ENCODE data around the gene BLACAT1. TPM values are rescaled to one million over a fixed set of nuclear protein-coding genes. Genes with fewer than 3 reads are reported as not detected.
"Not testable (repeated sequence)": the region's sequence is repeated elsewhere in the genome, so short reads cannot be mapped to it uniquely, and the experiment has no call there.

The BLACAT1 gene
- polyA plus RNA-seq, 4 donors, result 1.6 to 4.1 (median 2.4) TPM

DNA sequence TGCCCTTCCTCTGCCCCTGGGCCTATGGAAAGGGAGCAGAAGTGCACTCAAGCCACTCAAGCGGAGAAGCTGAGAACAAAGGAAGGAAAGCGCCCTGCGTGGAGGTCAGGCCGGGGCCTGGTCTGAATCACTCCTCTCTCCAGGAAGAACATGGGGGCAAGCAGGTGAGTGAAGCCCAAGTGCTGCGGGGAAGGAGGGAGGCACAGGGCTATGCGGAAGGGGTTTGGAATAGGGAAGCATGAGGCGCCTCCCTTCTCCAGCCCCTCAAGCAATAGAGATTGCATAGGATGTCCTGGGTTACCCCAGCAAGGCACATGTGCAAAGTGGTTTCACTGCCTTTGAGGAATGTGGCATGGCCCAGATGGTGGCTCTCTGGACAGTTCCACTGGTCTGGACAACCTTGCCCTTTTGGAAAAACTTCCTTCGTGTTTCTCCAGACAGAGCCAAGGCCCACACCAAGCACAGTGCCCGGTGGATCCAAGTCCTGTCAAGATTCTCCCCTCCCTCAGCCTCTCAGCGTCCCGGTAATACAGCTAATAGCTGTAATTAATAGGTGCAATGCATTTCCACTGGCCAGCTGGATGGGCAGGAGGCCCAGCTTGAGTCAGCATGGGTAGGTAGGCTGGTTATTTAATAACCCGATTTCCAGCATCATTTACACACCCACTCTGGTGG is 13.7 kb downstream of the BLACAT1 start:
- DNase-seq (ENCODE audit: low read depth in 4 of 4, low spot score in 2 of 4), result no peak

DNA sequence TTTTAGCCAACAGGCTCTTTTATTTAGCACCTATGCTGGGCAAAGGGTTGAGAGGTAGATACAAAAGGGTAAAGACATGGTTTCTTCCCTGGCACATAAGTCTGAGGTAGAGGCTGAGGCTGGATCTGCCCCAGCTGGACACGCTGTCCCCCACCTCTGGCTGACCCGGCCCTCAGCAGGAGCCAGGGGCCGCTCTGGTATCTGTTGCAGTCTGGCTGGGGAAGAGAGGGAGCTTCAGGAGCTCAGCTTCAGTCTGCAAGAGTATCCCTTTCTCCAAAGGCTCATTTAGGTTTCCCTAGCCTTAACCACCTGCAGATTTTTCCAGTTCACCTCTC is 14.2 kb downstream of the BLACAT1 start:
- no peak for DNase-seq (ENCODE audit: low read depth in 4 of 4, low spot score in 2 of 4)

DNA sequence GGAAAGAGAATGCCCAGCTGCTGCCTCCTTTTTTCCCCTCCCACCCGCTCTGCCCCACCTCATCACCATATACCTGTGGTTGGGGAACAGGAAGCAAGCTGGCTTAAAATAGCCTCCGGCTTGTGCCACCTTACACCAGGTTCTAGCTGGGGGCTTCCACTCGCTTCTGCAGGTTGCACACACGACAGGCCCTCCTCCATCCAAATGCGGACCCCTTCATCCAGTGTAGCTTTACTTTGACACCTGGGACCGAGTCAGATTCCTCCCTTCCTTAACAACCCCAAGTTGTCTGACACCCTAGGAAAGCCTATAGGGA is 14.6 kb downstream of the BLACAT1 start:
- no peak for DNase-seq (ENCODE audit: low read depth in 4 of 4, low spot score in 2 of 4)

DNA sequence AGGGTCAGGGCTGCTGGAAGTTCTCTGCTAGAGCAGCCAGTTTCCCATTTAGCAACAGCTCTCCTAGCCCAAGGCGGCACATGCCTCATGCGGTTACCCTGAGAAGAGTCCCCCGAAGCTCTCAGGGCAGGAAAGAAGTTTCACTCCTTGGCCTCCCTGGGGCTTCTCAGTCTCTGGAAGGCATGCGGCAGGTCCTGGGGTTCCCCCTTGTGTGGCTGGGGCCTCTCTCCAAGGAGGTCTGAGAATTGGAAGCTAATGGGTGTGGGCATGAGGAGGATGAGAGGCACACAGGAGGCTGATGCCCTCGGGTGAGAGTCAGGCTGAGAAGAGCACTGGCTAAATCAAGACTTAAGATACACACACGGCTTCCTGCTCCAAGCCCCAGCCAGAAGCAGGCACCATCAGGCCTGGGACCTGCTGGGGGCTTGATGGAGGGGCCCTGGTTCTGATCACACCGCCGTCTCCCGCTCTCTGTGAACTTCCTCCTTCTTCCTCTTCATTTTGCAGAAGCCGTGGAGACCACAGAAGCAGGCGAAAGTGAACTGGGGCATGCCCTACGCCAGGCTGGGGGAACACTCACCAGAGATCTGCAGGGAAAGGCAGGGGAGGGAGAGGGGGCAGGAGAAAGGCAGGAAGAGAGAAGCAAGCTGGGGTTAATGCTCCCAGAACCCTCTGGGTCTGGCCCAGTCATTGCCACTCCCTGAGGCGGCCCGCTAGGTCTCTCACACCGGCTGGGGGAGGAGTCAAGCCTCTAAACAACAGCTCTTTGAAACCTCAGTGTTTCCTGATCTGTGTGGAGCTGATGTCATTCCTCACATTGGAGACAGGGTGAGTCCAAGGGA is 15.1 kb downstream of the BLACAT1 start:
- no peak for DNase-seq (ENCODE audit: low read depth in 4 of 4, low spot score in 2 of 4)

DNA sequence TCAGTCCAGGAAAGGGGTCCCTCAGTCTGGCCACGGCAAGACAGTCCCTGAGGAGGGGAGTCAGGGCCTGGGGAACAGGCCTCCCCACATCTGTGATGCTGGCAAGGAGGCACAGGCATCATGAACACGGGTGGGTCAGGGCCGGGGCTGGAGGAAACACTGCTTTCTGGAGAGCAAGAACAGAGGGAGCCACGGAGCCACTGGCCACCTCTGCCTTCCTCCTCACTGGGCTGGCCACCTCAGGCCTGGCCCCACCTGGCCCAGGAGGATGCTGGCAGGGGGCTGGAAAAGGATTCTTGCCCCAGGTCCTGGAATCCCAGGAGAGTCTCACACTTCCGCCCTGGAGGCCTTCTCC is 15.7 kb downstream of the BLACAT1 start:
- DNase-seq (ENCODE audit: low read depth in 4 of 4, low spot score in 2 of 4), result no peak

DNA sequence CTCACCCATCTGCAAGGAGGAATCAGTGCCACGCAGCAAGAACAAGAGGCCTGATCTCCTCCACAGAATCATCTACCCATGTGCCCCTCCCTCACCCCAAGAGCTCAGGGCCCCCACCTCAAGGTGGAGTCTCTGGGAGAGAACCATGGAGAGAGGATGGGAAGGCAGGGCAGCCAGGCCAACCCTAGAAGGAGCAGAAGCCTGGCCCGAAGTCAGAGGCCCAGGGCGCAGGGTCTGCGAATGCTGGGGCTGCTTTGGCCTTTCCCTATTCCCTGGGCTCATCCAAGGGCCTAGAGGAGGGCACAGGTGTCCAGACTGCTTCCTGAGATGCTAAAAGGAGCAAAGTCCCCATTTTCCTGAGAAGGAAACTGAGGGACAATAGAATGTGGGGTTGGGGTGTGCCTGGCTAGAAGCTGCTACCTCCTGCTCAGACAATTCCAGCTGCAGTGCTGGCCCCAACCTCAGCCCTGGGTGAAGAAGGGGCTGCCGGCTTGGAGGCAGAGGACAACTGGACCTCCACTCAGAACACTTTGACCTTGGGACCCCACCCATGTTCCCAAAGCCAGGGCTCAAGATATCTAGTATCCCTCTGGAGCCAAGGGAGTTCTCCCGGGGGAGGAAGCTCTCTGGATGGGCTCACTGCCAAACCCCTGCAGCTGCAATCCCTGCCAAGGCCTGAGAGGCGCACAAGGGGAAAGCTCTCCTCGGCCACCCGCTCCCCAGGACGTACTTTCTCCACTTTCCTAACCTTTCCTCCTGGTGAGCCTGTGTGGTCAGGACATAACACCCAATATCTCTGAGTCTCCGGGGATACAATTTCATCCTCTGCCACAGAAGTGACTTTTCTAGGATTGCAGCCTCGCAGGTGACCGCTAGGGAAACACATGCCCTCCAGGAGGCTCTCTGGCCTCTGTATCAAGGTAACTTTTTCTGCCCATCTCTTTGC is 17.4 kb downstream of the BLACAT1 start:
- no peak for DNase-seq (ENCODE audit: low read depth in 4 of 4, low spot score in 2 of 4)

DNA sequence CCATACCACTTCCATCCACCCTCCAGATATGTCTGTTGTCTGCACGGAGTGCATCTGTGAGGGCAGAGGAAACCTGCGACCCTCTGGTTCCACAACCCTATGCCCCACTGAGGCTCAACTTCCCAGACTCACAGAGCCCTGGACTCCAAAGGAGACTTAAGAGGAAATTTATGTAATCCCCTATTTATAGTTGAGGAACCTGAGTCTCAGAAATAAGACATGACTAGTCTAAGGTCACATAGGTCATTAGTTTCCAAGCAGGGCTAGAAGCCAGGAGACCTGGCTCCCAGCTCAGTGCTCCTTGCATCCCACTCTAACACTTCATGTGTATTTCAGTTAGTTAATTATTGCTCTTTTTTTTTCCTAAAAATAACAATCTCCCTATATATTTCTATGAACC is 18.3 kb downstream of the BLACAT1 start:
- DNase-seq (ENCODE audit: low read depth in 4 of 4, low spot score in 2 of 4), result no peak

DNA sequence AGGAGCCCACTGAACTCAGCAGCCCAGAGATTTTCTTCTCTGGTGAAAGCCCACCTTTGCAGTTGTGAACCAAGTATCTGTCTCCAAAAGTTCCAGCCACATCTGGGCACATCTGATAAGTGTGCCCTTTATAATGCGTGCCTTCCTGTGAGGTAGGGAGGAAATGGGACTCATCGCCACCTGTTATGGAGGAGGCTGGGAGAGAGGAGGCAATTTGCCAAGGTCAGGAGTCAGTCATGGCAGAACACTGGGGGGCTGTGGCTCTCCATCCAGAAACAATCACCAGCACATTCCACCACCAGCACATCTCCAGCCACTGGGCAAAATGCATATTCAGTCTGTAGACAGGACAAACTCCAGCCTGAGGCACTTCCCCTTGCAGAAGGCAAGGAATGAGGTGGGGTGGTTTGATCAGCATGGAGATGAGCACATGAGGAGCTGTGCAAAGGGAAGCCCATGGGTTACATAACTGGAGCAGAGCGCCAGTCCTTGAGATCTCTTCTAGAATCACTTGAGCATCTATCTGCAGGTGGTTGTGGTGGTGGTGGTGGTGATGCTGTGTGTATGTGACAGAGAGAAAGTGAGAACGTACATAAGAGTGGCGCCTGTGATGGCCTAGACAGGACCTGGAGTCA is 19.0 kb downstream of the BLACAT1 start:
- DNase-seq (ENCODE audit: low read depth in 4 of 4, low spot score in 2 of 4), result no peak

DNA sequence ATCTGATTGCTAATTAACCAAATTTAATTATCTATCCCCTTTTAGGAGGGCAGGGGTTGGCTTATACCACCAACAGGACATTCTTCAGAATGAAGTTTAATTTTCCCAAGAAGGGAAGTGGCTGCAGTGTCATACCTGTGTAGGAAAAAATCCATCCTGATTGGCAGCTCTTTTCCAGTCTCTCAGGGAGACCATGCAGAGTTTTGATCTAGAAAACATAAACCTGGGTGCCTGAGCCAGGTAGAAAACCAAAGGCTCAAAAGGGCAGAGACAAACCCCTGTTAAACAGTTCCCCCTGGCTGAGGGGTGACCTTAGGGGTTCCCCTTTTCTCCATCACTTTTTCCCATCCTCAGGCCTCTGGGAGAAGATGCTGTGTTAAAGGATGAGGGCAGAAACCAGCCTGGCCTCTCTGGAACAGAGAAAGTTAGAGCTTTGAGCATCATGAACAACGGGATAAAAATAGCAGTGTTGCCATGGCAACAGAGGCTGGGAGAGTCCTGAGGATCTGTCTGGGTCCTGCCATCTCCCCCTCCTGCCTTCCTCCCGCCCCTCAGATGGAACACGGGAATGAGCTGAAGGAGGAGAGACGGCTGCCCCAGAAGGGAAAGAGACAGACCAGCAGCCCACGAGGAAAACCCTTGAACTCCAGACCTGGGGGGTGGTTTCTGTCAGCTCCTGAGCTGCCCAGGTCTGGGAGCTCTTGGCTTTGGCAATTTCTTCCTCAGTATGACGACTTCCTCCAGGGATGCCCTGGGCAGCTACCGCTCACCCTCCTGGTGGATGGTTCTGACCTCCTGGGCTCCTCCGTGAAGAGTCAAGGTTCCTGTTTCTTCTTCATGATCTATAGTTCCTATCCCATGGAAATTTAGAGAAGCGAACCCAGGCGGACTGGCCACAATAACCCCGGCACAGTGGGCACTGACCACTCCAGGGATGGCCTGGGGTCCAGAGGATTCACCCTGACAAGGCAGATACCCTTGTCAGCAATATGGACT is 20.0 kb downstream of the BLACAT1 start:
- no peak for DNase-seq (ENCODE audit: low read depth in 4 of 4, low spot score in 2 of 4)

DNA sequence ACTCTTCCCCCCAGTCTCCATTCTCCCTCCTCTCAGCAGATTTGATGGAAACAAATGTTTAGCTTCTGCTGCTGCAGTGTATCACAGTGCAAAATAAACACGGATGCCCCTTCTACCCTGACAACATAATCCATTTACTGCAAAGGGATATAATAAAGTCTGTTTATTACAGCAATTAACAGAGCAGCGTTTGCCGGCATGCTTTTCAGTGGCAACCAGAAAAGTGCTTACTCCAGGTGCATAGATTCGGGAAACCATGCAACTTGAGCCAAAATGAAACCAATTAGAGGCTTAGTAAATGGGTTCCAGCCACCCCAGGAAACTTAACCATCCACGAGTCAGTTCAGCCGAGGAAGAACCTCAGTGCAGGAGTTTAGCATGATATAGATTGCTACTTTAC is 21.1 kb downstream of the BLACAT1 start:
- no peak for DNase-seq (ENCODE audit: low read depth in 4 of 4, low spot score in 2 of 4)

DNA sequence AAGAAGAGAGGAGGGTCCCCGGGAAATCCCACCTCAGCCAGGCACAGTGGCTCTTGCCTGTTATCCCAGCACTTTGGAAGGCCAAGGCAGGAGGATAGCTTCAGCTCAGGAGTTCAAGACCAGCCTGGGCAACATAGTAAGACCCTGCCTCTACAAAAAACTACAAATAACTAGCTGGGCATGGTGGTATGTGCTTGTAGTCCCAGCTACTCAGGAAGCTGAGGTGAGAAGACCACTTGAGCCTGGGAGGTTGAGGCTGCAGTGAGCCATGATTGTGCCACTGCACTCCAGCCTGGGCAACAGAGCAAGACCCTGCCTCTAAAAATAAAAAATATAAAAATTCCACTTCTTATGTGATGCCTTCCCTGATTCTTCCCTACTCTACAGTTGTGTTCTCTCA is 23.2 kb downstream of the BLACAT1 start:
- not testable (repeated sequence) for DNase-seq (ENCODE audit: low read depth in 4 of 4, low spot score in 2 of 4)

DNA sequence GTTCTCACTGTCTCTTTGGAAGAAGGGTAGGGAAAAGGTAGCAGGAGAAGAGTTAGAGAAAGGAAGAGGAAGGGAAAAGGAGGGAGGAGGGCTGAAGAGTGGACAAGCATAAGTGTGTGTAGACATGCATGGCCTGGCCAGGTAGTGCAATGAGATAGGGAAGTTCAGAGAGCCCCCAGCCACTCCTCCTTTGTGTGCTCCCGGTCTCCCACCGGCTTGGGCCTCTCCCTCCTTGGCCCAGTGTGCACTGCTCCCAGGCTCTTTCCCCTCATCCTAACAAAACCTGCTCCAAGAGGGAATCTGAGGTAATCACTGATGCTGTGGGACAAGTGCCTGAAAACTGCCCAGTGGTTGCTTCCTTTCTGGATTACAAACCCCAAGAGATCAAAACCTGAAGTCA is 23.7 kb downstream of the BLACAT1 start:
- DNase-seq (ENCODE audit: low read depth in 4 of 4, low spot score in 2 of 4), result no peak

DNA sequence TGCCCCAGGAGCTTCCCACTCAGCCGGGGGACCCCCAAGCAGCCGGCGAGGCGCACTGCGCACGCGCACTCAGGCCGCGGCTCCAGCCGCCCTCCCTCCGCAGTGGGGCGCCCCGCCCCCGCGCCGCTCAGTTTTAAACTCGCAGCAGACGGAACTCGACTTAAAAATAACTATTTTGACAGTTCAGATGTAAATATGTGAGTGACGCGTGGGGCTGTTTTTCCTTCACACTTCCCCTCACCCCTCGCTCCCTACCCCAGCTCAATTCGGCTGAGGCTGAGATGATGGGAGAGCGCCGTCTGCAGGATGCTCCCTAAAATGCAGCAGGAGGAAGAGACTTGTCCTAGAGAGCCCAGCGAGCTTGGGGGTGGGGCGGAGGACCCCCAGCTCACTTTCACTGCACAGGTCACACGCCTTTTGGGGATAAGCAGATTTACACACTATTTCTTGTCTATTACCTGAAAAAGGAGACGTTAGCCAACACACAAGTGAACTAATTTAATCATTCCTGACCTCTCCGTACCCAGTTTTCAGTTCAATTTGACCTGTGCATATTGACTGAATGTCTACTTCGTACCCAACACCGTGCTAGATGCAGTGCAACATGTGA is 25.0 kb downstream of the BLACAT1 start:
- DNase-seq (ENCODE audit: low read depth in 4 of 4, low spot score in 2 of 4), result no peak

DNA sequence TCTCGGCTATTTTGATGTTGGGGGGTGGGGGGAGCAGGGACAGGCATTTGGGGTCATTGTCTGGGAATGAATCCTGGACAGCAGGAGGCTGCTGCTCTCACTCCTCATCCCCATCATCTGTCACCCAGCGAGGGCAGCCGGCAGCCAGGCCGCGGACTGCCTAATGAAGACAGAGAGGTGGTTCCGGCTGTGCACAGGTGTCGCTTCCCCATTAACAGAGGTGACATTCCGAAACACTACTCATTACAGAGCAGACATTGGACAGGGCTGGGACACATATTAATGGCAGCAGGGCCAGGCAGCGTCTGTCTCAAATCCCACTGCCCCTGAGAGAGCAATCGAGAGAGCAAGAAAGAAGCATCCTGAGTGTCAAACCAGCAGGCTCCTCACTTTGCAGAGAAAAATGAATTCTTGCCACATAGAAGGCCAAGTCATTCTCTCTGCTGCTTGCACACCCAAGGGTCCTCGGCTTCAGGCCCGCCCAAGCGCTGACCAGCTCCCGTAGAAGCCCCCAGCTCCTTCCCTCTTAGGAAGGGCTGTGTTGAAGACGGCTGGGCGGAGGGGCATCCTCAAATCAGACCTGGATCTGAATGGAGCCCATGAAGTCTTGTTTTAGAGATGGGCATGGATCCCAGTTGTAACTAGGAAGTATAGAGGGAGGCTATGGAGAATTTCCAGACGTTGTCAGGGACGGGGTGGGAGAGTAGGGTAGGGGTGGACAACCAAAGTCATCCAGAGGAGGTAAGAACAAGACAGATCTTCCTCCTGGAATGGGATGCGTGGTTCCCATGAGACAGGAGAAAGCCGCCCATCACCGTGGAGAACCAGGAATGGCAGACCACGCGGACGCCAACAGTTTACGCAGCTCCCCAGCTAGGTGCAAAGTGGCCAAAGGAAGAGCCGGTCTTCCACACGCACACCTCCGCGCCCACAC is 25.8 kb downstream of the BLACAT1 start:
- DNase-seq (ENCODE audit: low read depth in 4 of 4, low spot score in 2 of 4), result no peak

DNA sequence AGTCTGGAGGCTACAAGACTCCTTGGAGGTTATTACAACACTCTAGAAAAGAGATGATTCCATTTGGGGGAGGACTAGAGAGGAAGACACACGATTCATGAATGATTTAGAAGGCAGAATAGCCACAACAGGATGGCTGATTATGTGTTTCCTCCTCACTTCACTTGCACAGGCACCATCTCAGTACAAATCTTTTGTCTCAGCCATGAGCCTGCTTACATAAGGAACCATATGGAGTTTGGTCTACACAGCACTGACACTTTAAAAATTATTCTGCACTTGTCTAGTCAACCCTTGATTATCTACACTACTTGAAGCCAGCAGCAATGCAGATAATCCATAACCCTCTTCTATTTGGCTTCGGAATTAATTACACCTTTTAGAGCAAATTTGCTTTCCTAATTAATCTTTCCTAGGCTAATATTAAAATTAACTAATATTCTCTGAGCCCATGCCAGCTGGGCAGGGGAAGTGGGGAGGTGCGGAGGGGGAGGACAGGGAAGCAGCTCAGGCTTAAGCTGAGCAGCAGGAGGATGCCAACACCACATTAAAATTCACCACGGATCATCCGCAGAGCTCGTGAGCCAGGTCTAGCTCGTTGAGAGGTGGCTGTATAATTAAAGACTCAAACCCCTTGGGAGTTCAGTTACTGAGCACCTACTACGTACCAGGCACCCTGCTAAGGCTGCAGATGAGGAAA is 30.8 kb downstream of the BLACAT1 start:
- no peak for DNase-seq (ENCODE audit: low read depth in 4 of 4, low spot score in 2 of 4)

DNA sequence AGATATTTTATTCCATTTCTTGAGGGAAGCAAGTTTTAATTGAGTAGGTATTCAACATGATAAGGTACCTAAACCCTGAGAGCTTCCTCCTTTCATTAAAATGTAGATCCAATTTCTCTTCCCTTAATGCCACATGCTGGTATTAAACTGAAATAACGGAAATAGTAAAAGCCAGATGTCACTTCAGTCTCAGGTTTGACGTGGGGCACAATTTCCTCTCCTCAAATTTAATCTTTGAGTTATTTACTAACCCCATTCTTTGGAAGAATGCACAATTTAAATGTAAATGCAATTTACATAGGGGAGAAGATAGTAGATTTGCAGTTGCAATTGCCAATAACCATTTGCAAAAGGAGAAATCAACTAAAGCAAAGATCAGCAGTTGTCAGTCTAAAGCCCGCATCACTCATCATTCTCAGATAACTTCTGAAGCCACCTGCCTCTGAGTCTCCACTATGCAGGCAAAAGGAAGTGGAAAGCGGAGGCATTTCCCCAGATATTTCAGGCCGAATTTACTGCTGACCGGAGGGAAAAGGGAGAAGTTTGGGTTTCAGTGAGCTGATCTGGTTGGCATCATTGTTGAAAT is 31.9 kb downstream of the BLACAT1 start:
- DNase-seq (ENCODE audit: low read depth in 4 of 4, low spot score in 2 of 4), result no peak

DNA sequence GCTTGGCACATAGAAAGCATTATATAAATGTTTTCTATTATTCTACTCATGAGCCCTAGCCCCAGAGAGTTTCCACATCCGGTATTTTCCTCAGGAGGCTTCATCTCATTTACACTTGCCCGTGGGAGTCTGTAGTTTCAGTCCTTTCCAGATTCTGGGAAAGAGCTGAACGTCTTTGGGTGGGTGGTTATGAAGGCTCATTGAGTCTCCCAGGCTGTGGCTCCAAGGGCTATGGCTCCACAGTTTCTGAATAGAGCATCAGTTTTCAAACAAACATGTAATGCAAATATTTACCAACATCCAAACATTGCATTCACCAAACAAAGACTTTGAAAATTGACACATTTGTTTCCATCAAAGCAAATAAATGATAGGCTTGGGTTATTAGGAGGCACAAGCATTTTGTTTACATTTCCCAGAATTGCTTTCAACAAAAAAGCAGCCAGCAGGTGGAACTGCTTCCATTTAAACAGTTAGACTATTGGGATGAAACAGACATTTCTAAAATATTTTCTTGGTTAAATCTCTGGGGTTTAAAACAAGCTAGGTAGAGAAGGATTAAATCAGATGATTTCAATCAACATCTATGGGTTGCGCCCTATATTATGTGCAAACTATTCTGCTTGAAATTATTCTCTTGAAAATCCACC is 32.7 kb downstream of the BLACAT1 start:
- DNase-seq (ENCODE audit: low read depth in 4 of 4, low spot score in 2 of 4), result no peak

Data from left renal cortex interstitium (tissue), 4 donors.